LNCAP (cell line): ENCODE results near the gene HSPA12B.
A peak's percentile ranks its signal among the peaks of the same experiment; 100 is the strongest.

Experiments
- CTCF ChIP-seq: fragments of 450-650 bp; IDR thresholded peaks from 2 replicates; pipeline ENCODE4 v1.5.1; 2017; ENCODE audit warnings: mild to moderate bottlenecking

Gene HSPA12B

GRCh38 chr20:3714092-3714491 lies 18.4 kb upstream of the HSPA12B start:
- TF ChIP-seq CTCF, result no peak

- TF ChIP-seq CTCF, result peak; percentile 57
Measured at GRCh38 chr20:3716195-3716834, 16.2 kb upstream of the HSPA12B start.

DNA sequence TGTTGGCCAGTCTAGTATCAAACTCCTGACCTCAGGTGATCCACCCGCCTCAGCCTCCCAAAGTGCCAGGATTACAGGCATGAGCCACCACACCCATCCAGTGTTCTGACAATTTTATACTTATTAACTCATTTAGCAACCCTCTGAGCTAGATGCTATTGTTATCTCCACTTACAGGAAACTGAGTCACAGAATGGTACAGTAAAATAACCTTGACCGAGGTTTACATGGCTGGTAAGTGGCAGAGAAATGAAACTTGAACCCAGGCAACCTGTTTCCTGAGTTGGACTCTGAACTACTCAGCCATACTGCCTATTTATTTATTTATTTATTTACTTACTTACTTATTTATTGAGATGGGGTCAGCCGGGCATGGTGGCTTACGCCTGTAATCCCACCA lies 13.4 kb upstream of the HSPA12B start:
- TF ChIP-seq CTCF, result no peak

- no peak for TF ChIP-seq CTCF
Measured at GRCh38 chr20:3720068-3720467, 12.4 kb upstream of the HSPA12B start.

DNA sequence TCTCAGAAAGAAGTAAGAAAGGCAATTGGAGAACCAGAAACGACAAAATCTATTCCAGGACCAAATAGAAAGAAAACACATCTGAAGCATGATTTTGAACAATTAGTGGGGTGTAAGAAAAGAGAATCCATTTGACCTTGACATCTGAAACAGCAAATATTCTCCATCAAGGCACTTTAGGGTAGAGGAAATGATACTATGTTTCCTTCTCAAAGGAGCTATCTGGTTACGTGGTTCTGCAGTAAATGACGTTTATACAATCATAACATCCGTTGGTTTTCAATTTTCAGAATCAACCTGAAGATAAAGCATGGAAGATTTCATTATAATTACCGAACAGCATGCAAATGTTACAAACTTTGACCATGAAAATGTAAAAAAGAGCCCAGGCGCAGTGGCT lies 11.9 kb upstream of the HSPA12B start:
- no peak for TF ChIP-seq CTCF

DNA sequence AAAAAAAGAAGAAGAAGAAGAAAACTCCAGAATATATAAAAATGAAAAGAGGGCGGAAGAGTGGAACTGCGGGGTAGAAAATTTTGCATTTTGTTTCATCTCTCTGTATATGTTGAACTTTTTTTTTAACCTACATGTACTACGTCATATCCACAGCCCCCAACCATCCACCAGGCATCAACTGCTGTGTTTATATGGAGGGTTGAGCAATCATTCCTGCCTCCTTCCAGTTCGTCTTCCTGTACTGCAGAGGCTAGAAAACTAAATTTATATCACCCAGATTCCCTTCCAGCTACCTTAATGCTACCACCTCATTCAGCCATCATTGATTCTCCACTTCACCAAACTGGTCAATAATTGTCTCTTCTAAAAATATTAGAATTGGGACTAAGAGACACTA lies 10.6 kb upstream of the HSPA12B start:
- no peak for TF ChIP-seq CTCF

- no peak for TF ChIP-seq CTCF
Measured at GRCh38 chr20:3723284-3723683, 9.2 kb upstream of the HSPA12B start.

DNA sequence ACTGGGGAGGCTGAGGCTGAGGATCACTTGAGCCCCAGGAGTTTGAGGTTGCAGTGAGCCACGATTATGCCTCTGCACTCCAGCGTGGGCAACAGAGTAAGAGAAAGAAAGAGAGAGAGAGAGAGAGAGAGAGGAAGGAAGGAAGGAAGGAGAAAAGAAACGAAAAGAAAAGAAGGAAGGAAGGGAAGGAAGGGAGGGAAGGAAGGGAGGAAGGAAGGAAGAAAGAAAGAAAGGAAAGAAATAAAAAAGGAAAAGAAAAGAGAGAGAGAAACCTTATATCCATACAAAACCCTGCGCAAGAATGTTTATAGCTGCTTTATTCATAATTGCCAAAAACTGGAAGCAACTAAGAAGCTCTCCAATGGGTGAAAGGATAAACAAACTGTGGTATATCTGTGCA lies 8.1 kb upstream of the HSPA12B start:
- TF ChIP-seq CTCF, result no peak
